NK-92 (cell line): ENCODE results near the gene CDH1.
"Not testable (repeated sequence)": the region's sequence is repeated elsewhere in the genome, so short reads cannot be mapped to it uniquely, and the experiment has no call there.

Source experiments
- DNase-seq: peaks from one replicate; lab custom pipeline; 2025; ENCODE audit not compliant: unreplicated experiment; lab: John Stamatoyannopoulos, UW

The CDH1 gene

DNA sequence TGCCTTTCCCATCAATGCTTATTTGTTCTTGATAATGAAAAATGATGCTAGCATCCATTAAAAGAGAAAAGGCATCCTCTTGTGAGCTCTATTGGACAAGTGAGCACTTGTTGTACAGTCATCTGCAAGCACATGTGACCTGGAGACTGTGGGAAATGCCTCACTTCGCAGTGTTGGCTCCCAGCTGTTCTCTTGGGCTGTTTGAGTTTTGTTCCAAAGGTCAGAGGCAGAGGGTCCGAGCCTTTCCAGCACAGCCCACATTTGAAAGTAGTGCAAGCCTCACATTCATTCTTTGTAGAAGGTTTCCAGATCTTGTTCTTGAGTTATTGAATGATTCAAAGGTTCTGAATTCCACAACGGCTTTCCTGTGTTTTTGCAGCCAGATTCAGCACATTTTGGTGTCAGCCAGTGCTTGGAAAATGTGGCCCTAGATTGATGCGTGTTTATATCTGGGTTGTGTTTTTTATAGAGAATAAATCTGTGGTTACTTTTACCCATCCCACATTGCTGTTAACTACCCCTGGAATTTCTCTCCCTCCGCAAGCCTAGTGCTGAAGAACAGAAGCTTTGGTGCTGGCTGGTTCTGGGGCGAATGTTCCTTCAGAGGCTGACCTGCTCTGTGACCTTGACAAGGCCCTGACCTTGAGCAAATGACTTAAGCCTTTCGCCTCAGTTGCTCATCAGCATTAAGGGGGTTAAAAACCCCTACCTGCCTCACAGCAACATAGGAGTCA, 49.8 kb downstream of the CDH1 start:
- DNase-seq: no peak

DNA sequence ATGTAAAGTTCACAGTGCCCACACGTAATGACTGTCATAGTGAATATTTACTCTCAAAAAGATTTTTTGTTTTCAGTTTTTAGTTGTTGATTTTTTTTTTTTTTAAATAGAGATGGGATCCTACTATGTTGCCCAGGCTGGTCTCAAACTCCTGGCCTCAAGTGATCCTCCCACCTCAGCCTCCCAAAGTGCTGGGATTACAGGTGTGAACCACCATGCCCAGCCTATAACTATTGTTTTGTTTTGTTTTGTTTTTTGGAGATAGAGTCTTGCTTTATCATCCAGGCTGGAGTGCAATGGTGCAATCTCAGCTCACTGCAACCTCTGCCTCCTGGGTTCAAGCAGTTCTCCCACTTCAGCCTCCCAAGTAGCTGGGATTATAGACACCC, 50.3 kb downstream of the CDH1 start:
- DNase-seq: not testable (repeated sequence)

DNA sequence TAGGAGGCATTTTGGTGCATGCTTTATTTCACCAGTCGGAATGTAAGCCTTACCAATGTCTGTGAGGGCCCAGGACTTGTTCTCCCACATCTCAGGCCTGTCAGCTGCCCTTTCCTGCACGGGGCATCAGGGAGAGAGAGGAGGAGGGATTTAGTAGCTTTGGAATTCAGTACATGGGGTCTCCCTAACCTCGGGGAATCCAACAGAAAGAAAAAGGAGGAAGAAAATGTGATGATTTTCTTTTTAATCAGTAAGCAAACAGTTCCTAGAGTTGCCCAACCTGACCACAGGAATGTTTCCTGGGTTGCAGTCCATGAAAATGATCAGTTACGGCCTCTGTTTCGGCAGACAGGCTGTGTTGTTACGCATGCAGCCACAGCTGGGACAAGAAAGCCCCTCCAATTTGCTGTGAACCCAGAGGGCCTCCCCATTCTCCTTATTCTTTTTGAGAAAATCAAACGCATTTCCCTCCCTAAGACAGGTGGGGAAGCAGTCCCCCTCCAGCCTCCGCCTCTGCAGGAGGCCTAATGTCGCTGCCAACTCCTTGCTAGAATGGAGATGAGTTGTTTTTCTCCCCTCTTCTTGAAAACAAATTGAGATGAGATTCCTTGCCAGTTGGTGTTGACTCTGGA, 53.2 kb downstream of the CDH1 start:
- no peak for DNase-seq

DNA sequence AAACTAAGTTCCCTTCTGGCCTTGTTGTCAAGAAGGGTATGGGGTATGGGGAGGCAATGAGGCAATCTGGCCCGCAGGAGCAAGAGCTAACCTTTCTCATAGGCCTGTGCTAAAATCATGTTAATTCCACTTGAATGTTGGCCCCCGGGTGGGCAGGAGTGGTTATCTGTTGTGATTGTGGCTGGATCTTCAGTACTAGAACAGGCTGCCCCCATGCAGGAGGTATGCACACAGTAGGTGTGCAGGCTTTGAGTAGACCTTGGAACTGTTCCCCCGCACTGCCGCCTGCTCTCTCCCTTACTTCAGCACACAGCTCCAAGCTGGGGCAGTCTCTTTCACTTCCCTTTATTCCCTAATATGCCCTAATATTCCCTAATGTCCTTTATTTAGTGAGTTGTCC, 53.9 kb downstream of the CDH1 start:
- DNase-seq: no peak

DNA sequence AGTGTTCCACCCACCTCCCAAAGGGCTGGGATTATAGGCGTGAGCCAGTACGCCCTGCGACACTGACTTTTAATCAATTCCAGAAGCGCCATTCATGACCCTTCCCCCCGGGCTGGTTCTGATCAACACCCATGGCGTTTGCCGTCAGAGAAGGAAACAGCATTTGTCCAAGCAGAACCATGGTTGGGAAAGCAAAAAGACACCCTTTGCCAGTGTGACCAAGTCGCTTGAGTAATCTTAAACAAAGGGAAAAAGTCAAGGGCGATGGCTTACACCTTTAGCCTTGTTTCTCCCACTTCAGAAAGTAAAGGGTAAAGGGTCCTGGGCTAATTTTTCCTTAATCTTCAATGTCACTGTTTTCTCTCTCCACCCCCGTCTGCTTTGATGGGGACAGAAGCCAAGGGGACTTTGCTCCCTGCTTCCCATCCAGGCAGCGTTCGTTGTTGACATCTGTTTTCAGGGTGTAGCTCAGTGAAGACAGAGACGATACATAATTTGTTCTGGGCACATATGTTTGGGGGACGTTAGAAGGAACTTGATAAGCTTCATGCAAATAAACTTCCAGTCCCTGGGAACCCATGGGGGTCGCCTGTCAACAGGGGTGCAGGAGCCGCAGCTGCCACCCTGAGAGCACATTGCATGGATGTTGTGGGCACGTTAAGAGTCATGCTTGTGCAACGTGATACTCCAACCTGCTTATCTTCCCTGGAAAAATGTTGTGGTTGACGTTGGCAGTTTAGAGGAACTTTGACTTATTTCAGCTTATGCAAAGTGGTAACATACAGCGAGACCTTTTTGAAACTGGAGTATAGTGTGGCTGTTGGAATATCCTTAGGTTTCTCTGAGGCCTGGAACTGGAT, 55.6 kb downstream of the CDH1 start:
- no peak for DNase-seq

DNA sequence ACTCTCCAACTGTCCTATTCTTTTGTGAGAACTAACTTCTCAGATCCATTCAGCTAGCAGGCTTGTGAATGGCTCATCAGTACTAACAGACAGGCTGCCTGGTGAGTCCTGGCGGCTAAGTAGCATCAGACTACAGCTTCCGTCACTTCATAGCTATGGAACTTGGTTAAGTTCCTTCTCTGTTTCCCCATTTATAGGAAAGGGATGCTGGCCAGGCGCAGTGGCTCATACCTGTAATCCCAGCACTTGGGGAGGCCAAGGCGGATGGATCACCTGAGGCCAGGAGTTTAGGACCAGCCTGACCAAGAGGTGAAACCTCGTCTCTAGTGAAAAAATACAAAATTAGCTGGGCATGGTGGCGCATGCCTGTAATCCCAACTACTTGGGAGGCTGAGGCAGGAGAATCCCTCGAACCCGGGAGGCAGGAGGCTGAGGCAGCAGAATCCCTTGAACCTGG, 56.3 kb downstream of the CDH1 start:
- DNase-seq: no peak

DNA sequence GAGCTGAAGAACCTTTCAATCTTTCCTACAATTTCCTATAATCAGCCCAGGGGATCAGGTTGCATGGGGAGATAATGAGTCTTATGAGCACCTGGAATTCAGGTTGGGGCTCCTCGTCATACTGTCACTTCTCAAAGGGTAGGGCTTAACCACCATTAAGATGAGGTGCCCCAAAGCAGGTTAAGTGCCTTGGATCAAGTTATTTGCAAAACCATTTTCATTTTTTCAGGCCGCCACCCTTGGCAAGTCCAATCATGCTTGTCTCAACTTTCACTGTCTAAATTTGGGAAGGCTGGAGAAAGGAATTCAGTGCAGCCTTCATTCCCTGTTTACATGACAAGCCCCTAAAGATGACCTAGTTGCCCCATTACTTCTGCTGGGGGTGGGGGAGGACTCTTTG, 61.3 kb downstream of the CDH1 start:
- no peak for DNase-seq

DNA sequence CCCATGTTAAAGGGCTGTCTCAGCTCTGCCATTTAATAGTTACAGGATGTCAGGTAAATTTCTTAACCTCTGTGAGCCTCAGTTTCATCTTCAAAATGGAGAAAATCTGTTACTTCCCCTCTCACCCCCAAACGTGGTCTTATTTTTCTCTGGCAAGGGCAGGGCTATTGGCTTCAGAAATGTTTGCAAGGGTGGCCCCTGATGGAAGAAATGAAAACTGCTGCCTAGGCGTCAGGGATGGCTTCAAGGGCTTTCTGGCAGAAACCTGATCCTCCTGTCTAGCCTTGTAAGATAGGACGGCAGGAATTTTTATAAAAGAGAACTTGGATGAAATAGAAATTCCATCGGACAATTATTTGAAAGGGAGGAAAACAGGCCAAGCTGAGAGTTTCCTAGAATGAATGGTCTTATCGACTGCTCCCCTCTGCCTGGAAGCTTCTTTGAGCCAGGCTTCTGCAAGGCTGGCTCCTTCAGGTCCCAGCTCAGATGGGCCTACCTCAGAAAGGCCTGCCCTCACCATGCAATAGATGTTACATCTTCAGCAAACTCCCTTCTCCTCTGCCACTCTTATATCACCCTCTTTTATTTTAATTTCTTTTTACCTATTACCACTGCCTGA, 63.3 kb downstream of the CDH1 start:
- DNase-seq: no peak

DNA sequence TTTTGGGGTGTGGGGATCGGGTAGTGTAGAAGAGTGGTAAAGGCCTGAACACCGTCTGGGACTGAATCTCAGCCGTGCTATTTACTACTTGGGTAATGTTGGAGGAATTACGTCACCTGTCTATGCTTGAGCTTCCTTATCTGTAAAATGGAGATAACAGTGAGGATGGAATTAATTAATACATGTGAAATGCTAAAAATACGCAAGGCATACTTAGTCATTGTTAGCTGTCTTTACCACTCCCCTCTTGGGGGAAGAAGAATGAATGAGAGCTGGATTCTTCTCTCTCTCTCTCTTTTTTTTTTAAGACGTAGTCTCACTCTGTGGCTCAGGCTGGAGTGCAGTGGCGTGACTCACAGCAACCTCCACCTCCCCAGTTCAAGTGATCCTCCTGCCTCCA, 65.1 kb downstream of the CDH1 start:
- no peak for DNase-seq

DNA sequence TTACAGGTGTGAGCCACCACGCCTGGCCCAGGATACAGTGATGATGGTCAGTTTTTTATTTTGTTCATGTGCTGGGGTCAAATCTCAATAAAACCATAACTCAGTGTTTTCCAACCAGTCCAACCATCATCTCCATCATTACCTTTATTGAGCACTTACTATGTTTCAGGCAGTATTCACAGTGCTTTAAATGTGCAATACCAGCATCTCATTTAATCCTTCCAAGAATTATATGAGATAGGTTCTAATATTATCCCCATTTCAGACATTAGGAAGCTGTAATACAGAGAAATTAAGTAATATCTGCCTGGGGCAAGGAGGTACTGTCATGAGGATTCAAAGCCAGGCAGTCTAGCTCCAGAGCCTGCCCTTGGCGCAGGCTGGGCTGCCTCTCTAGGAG, 69.3 kb downstream of the CDH1 start:
- no peak for DNase-seq

DNA sequence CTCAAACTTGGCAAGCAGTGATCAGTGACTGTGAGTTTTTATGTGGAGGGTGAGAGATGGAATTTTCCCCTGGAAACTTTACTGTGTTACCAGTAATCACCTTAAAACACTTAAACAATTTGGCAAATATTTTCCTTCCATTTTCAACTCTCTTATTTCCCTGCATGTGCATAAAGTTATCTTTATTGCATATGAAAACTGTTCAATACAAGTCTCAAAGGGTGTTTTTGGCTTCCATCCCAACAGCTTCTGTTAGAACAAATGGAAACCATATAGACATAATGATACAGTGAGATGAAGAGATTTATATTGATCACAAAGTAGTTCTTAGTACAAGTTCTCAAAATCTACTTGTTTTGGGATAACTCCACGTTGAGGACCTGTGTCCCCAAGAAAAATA, 69.9 kb downstream of the CDH1 start:
- DNase-seq: no peak

DNA sequence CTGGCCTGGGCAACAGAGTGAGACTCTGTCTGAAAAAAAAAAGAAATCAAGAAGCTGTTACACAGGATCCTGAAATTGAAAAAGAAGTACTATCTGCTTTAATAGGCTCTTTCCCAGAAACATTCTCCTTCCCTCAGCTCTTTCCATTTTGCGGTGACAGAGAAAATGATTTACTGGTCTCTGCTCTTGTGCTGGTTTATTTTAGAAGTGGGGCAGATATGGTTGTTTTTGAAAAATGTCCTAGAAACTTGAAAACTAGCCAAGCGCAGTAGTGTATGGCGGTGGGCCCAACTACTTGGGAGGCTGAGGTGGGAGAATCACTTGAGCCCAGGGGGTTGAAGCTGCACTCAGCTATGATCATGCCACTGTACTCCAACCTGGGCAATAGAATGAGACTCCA, 77.4 kb downstream of the CDH1 start:
- DNase-seq: no peak

DNA sequence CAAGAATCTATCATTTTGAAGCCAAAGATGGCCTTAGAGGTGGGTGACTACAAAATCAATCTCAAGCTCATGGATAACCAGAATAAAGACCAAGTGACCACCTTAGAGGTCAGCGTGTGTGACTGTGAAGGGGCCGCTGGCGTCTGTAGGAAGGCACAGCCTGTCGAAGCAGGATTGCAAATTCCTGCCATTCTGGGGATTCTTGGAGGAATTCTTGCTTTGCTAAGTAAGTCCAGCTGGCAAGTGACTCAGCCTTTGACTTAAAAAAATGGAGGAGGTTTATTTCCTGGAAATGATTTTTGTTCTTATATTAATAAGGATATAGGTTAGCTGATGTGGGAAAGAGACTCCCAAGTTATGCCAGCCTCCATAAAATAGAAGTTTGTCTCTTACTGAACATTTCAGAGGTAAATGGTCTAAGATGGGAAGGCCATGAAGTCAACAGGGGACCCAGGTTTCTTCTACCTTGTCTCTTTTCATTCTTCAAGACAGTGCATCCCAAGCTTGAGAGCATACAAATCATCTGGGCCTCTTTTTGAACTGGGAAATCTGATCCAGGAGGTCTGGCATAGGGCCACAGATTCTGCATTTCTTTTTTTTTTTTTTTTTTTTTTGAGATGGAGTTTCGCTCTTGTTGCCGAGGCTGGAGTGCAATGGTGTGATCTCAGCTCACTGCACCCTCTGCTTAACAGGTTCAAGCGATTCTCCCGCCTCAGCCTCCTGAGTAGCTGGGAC, 86.5 kb downstream of the CDH1 start:
- DNase-seq: no peak

DNA sequence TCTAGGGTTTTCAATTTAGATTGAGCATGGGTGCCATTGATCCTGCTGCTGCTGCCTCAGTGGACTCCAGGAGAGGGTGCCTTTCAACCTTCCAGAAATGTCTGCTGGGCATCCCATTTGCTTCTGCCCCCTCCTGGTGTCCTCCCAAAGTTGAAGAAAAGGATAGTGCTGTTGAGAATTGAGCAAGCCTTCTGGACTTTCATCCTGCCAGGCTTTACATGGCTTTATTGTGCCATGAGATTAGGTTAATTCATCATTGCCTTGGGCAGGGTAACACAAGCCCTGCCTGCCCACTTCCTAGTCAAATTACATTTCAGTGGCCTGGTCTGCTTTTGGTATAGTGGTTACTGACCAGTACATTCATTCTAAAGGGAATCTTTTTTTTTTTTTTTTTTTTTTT, 88.3 kb downstream of the CDH1 start:
- DNase-seq: no peak

DNA sequence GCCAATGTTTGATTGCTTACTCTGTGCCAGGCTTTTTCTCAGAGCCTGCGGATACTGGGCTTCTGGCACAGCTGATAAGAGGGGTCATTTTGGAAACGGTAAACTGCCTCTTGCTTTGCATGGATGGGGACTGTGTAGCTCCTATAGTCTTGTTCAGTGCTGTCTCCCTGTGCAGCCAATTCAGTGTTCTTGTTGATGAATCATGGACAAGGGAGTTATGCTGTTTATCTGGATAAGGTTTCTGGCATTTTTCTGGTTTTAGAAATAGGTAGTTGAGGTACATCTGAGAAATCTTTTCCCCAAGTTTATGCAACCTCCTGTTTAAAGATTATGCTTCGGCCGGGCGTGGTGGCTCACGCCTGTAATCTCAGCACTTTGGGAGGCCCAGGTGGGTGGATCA, 89.6 kb downstream of the CDH1 start:
- DNase-seq: no peak

DNA sequence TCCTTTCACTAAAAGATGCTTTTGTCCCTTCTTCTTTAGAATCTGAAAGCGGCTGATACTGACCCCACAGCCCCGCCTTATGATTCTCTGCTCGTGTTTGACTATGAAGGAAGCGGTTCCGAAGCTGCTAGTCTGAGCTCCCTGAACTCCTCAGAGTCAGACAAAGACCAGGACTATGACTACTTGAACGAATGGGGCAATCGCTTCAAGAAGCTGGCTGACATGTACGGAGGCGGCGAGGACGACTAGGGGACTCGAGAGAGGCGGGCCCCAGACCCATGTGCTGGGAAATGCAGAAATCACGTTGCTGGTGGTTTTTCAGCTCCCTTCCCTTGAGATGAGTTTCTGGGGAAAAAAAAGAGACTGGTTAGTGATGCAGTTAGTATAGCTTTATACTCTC, 96.2 kb downstream of the CDH1 start:
- DNase-seq: no peak

DNA sequence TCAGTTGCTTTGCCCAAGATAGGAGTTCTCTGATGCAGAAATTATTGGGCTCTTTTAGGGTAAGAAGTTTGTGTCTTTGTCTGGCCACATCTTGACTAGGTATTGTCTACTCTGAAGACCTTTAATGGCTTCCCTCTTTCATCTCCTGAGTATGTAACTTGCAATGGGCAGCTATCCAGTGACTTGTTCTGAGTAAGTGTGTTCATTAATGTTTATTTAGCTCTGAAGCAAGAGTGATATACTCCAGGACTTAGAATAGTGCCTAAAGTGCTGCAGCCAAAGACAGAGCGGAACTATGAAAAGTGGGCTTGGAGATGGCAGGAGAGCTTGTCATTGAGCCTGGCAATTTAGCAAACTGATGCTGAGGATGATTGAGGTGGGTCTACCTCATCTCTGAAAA, 97.5 kb downstream of the CDH1 start:
- no peak for DNase-seq

DNA sequence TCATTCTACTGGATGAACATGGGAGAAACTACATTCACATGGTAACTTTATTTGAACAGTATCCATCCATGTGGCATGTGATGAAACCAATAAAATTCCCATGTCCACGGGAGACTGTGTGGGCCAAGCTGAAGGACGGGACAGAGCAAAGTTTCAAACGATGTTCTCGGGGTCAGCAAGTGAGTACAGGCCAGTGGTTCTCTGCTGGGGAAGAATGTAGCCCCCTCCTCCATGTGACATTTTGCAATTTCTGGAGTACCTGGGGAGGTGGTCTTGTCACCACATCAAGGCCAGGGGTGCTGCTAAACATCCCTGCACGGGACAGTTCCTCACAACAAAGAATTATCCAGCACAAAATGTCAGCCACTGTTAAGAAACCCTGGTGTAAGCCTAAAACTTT, 98.9 kb downstream of the CDH1 start:
- DNase-seq: no peak

DNA sequence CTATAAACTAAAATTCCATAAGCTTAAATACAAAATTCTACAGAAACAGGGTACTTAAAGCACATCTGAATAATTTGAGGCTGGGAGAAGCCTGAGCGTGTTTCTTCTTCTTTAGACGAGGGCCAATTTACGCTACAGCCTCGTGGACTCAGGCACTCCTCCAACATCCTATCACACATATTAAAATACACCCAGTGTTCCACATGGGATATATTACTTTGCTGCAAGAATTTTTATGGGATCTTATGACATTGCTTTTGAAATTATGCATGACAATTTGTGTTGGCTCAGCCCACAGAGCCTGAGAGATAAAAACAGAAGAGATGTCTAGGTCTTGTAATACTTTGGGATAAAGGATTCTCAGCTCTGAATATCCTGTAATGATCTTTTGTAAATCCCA, 102.7 kb downstream of the CDH1 start:
- DNase-seq: no peak

DNA sequence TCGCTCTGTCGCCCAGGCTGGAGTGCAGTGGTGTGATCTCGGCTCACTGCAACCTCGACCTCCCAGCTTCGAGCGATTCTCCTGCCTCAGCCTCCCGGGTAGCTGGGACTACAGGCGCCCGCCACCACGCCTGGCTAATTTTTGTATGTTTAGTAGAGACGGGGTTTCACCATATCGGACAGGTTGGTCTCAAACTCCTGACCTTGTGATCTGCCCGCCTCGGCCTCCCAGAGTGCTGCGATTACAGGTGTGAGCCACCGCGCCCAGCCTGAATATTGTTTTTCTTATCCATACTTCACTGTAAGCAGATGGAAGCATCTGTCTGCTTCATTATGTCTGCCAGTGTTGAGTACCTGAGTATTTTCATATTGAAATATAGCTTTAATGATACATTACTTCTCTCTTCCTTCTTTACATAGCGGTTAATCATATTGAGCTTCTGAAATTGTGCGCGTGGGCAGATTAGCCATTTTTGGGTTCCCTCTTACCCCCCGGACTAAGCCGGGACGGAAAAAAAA, 105.9 kb downstream of the CDH1 start:
- DNase-seq: not testable (repeated sequence)
